Measurements from ENCODE around the gene DMPK. TPM values are rescaled to one million over a fixed set of nuclear protein-coding genes. Genes with fewer than 3 reads are reported as not detected.

DMPK gene
- total and polyA plus RNA-seq, 9 of the 15 experiments (the other 6 are each of a cell fraction or from before 2014, with no cell fraction given): 0.24 to 31.3 (median 7.3) TPM

DNA sequence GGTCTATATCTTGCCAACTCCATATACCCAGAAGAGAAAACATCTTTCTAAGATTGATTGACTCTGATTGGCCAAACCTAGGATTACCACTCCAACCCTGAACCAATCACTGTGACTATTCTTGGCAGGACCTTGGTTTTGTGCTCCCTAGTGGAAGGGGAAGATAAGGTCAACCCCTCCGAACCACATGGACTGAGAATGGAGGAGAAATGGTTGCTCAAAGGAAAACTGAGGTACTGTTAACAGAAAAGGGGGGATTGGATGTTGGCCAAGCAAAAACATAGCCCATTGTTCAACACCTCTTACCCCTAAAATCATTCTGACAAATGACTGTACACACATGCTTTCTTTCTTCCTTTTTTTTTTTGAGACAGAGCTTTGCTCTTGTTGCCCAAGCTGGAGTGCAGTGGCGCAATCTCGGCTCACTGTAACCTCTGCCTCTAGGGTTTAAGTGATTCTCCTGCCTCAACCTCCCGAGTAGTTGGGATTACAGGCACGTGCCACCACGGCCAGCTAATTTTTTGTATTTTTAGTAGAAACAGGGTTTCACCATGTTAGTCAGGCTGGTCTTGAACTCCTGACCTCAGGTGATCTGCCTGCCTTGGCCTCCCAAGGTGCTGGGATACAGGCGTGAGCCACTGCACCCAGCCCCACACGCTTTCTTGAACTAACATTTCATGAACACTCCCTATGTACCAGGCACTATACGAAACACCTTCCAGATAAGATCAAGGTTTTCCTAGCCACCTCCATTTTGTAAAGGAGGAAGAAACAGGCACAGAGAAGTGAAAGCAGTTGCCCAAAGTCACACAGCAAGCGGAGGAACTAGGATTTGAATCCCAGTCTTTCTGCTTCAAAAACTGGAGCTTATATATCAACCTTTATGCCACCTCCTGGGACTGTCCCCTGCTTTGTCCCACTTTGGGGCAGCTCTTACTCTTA, 42.5 kb downstream of the DMPK start (continued):
- TF ChIP-seq, protein P1, sequence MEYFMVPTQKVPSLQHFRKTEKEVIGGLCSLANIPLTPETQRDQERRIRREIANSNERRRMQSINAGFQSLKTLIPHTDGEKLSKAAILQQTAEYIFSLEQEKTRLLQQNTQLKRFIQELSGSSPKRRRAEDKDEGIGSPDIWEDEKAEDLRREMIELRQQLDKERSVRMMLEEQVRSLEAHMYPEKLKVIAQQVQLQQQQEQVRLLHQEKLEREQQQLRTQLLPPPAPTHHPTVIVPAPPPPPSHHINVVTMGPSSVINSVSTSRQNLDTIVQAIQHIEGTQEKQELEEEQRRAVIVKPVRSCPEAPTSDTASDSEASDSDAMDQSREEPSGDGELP (CRISPR knock-in tag; IDR thresholded peaks at IDR 0.05; ENCODE audit: borderline replicate concordance): no peak
- TF ChIP-seq NR2C1 (IDR thresholded peaks at IDR 0.05) (peak; percentile 68), NR2C1 (tag; IDR thresholded peaks at IDR 0.05) (peak; percentile 79), PHTF2 (CRISPR knock-in tag; IDR thresholded peaks at IDR 0.05) (no peak), MEIS2 (IDR thresholded peaks at IDR 0.05; ENCODE audit: partially characterized antibody) (no peak), ZNF766 (CRISPR knock-in tag; conservative IDR thresholded peaks at IDR 0.05) (peak; percentile 69), EP300 (IDR thresholded peaks at IDR 0.05; ENCODE audit: low read length) (no peak), ZNF408 (CRISPR knock-in tag; IDR thresholded peaks at IDR 0.05; ENCODE audit: low read depth) (no peak), ZNF561 (CRISPR knock-in tag; conservative IDR thresholded peaks at IDR 0.05) (no peak), MCM2 (IDR thresholded peaks at IDR 0.05; ENCODE audit: low read depth) (no peak), CBX1 (IDR thresholded peaks at IDR 0.05; ENCODE audit: low read depth) (peak; percentile 55; the same call in 1 of the 2 replicates), ERF (CRISPR knock-in tag; IDR thresholded peaks at IDR 0.05) (no peak), KHSRP (IDR thresholded peaks at IDR 0.05) (0 out of 2 replicates have a peak, but pooled peaks have one; percentile 6), RCOR1 (IDR thresholded peaks at IDR 0.05; ENCODE audit: borderline replicate concordance in 1 of 2, low read depth in 2 of 2, low read length in 2 of 2) (peak in 1 of 2 experiments; percentile 80; a peak in 2 of 4 replicates)
- TF ChIP-seq, protein P2, sequence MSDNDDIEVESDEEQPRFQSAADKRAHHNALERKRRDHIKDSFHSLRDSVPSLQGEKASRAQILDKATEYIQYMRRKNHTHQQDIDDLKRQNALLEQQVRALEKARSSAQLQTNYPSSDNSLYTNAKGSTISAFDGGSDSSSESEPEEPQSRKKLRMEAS (CRISPR knock-in tag; IDR thresholded peaks at IDR 0.05): peak; percentile 78; the same call in 1 of the 2 replicates
- TF ChIP-seq, protein P3, sequence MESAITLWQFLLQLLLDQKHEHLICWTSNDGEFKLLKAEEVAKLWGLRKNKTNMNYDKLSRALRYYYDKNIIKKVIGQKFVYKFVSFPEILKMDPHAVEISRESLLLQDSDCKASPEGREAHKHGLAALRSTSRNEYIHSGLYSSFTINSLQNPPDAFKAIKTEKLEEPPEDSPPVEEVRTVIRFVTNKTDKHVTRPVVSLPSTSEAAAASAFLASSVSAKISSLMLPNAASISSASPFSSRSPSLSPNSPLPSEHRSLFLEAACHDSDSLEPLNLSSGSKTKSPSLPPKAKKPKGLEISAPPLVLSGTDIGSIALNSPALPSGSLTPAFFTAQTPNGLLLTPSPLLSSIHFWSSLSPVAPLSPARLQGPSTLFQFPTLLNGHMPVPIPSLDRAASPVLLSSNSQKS (CRISPR knock-in tag; IDR thresholded peaks at IDR 0.05): no peak
- TF ChIP-seq, protein P4, sequence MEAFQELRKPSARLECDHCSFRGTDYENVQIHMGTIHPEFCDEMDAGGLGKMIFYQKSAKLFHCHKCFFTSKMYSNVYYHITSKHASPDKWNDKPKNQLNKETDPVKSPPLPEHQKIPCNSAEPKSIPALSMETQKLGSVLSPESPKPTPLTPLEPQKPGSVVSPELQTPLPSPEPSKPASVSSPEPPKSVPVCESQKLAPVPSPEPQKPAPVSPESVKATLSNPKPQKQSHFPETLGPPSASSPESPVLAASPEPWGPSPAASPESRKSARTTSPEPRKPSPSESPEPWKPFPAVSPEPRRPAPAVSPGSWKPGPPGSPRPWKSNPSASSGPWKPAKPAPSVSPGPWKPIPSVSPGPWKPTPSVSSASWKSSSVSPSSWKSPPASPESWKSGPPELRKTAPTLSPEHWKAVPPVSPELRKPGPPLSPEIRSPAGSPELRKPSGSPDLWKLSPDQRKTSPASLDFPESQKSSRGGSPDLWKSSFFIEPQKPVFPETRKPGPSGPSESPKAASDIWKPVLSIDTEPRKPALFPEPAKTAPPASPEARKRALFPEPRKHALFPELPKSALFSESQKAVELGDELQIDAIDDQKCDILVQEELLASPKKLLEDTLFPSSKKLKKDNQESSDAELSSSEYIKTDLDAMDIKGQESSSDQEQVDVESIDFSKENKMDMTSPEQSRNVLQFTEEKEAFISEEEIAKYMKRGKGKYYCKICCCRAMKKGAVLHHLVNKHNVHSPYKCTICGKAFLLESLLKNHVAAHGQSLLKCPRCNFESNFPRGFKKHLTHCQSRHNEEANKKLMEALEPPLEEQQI (IDR thresholded peaks at IDR 0.05): 0 out of 2 replicates have a peak, but pooled peaks have one; percentile 67
- TF ChIP-seq, protein P5, sequence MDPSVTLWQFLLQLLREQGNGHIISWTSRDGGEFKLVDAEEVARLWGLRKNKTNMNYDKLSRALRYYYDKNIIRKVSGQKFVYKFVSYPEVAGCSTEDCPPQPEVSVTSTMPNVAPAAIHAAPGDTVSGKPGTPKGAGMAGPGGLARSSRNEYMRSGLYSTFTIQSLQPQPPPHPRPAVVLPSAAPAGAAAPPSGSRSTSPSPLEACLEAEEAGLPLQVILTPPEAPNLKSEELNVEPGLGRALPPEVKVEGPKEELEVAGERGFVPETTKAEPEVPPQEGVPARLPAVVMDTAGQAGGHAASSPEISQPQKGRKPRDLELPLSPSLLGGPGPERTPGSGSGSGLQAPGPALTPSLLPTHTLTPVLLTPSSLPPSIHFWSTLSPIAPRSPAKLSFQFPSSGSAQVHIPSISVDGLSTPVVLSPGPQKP (CRISPR knock-in tag; IDR thresholded peaks at IDR 0.05): no peak
- TF ChIP-seq, protein P6, sequence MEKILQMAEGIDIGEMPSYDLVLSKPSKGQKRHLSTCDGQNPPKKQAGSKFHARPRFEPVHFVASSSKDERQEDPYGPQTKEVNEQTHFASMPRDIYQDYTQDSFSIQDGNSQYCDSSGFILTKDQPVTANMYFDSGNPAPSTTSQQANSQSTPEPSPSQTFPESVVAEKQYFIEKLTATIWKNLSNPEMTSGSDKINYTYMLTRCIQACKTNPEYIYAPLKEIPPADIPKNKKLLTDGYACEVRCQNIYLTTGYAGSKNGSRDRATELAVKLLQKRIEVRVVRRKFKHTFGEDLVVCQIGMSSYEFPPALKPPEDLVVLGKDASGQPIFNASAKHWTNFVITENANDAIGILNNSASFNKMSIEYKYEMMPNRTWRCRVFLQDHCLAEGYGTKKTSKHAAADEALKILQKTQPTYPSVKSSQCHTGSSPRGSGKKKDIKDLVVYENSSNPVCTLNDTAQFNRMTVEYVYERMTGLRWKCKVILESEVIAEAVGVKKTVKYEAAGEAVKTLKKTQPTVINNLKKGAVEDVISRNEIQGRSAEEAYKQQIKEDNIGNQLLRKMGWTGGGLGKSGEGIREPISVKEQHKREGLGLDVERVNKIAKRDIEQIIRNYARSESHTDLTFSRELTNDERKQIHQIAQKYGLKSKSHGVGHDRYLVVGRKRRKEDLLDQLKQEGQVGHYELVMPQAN (IDR thresholded peaks at IDR 0.05; ENCODE audit: borderline replicate concordance): no peak; the same call in 1 of the 2 replicates

Measured in K562 (cell line).